ENCODE data around the gene LAMA3. TPM values are rescaled to one million over a fixed set of nuclear protein-coding genes. Genes with fewer than 3 reads are reported as not detected.

LAMA3 gene
- total RNA-seq, 2 donors from 2014 or later, result 5.0 to 6.4 TPM

DNA sequence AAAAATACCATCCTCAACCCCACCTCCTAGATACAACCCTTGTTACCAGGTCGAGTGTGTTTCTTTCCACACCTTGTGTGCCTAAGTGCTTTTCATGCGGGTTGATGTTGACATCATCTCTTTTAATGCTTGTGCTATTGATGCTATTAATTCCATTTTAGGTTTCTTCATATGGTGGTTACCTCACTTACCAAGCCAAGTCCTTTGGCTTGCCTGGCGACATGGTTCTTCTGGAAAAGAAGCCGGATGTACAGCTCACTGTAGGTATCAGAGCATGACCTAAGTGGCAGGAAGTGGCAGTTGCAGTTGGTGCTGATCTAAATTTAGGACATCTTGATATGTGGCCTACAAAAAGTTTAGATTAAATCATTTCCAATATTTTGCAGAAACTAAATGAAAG is 175.4 kb downstream of the LAMA3 start:
- DNase-seq (ENCODE audit: low spot score), result no peak
- TF ChIP-seq, protein P1, sequence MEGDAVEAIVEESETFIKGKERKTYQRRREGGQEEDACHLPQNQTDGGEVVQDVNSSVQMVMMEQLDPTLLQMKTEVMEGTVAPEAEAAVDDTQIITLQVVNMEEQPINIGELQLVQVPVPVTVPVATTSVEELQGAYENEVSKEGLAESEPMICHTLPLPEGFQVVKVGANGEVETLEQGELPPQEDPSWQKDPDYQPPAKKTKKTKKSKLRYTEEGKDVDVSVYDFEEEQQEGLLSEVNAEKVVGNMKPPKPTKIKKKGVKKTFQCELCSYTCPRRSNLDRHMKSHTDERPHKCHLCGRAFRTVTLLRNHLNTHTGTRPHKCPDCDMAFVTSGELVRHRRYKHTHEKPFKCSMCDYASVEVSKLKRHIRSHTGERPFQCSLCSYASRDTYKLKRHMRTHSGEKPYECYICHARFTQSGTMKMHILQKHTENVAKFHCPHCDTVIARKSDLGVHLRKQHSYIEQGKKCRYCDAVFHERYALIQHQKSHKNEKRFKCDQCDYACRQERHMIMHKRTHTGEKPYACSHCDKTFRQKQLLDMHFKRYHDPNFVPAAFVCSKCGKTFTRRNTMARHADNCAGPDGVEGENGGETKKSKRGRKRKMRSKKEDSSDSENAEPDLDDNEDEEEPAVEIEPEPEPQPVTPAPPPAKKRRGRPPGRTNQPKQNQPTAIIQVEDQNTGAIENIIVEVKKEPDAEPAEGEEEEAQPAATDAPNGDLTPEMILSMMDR (IDR thresholded peaks at IDR 0.05), result no peak
- H3K4me3 ChIP-seq, result no peak overlapping the region
- H3K36me3 ChIP-seq, result no peaks in the 10 kb centered on the region
- no peak overlapping the region for H3K27ac ChIP-seq
- no peaks in the 10 kb centered on the region for H3K27me3 ChIP-seq
- H3K4me1 ChIP-seq, result peaks cover 0 to 8% of the 10 kb centered on the region in 2 donors
- no peaks in the 10 kb centered on the region for H3K9me3 ChIP-seq

DNA sequence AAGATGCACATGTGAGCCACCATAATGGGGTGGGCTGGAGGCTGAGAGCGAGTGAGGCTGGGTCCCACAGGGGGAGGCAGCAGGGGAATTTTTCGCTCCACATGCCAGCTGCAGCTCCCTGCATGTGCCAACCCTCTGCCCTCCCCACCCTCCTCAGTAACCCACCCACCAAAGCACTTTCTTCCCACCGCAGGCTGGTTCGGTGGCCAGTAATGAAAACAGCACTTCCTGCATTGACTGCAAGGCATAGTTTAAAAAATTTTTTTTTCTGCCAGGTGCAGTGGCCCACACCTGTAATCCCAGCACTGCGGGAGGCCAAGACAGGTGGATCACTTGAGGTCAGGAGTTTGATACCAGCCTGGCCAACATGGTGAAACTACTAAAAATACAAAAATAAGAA is 177.8 kb downstream of the LAMA3 start:
- no peaks in the 10 kb centered on the region for H3K9me3 ChIP-seq
- TF ChIP-seq, protein P1 (IDR thresholded peaks at IDR 0.05), result no peak
- H3K27me3 ChIP-seq, result no peaks in the 10 kb centered on the region
- H3K4me1 ChIP-seq, result peaks cover 0 to 8% of the 10 kb centered on the region in 2 donors
- H3K4me3 ChIP-seq, result no peak overlapping the region
- H3K27ac ChIP-seq, result no peak overlapping the region
- DNase-seq (ENCODE audit: low spot score), result no peak
- H3K36me3 ChIP-seq, result no peaks in the 10 kb centered on the region

DNA sequence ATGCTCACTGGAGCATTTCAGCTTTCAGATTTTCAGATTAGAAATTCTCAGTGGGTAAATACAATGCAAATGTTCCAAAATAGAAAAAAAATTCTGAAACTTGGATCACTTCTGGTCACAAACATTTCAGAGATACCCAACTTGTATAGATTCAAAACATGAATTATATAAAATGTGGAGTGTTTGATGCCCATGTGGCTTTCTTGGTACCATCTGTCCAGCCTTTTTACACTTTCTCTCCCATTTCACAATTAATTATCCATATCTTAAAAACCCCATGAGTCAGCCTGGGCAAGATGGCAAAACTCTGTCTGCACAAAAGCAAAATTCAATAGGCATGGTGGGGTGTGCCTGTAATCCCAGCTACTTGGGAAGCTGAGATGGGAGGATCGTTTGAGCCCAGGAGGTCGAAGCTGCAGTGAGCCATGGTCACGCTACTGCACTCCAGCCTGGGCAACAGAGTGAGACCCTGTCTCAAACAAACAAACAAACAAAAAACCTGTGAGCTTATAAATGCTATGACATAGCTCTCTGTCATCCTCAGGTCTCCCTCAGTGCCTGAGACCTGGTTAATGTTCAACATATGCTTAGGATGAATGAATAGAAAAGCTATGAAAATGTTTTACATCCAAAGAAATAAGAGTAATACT is 179.0 kb downstream of the LAMA3 start:
- DNase-seq (ENCODE audit: low spot score), result no peak
- TF ChIP-seq, protein P1 (IDR thresholded peaks at IDR 0.05), result no peak
- H3K9me3 ChIP-seq, result no peaks in the 10 kb centered on the region
- H3K4me3 ChIP-seq, result no peak overlapping the region
- no peaks in the 10 kb centered on the region for H3K36me3 ChIP-seq
- no peak overlapping the region for H3K27ac ChIP-seq
- H3K4me1 ChIP-seq, result no peaks in the 10 kb centered on the region
- H3K27me3 ChIP-seq, result no peaks in the 10 kb centered on the region

DNA sequence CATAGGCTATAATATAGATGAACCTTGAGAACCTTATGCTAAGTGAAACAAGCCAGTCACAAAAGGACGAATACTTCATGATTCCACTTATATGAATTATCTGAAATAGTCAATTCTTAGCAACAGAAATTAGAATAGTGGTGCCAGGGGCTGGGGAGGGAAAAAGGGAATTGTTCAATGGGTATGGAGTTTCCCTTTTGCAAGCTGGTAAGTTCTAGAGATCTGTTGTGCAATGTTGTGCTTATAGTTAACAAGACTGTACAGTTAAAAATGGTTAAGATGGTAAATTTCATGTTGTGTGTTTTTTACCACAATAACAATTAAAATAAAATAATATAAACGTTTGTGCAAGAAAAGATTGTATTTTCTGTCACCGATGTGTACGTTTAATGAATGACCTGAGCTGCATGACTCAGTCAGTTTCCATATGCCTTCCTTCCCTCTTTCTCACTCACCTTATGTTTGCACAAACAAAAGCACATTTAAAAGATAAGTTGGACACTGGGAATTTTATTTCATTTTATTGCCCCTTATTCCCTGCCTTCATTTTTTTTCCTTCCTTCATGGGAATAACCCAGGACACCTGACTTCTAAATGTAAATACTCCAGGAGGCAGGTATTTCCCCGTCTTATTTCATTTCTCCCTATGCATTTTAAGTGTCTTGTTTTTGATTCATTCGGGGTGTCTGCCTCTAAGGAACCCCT is 181.6 kb downstream of the LAMA3 start:
- TF ChIP-seq, protein P1 (IDR thresholded peaks at IDR 0.05), result no peak

DNA sequence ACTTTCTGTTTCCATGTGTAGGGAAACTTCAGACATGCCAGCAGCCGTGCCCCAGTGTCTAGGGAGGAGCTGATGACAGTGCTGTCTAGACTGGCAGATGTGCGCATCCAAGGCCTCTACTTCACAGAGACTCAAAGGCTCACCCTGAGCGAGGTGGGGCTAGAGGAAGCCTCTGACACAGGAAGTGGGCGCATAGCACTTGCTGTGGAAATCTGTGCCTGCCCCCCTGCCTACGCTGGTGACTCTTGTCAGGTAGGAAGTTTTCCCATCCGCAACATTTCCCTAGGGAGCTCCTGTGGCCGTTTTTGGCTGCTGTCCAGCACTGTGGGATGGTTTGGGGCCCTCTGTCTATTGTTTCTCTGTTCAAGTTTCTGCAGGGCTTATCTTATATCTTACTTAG is 182.2 kb downstream of the LAMA3 start:
- Histone ChIP-seq H3K9me3 (no peaks in the 10 kb centered on the region), H3K27ac (no peak overlapping the region), H3K4me1 (no peaks in the 10 kb centered on the region), H3K4me3 (no peak overlapping the region), H3K36me3 (no peaks in the 10 kb centered on the region), H3K27me3 (no peaks in the 10 kb centered on the region)
- TF ChIP-seq, protein P1 (IDR thresholded peaks at IDR 0.05), result no peak
- DNase-seq (ENCODE audit: low spot score), result no peak

More for the DNA sequence above, 181.6 kb downstream of the LAMA3 start:
- DNase-seq (ENCODE audit: low spot score), result no peak
- H3K36me3 ChIP-seq, result no peaks in the 10 kb centered on the region
- no peak overlapping the region for H3K27ac ChIP-seq
- no peak overlapping the region for H3K4me3 ChIP-seq
- no peaks in the 10 kb centered on the region for H3K4me1 ChIP-seq
- no peaks in the 10 kb centered on the region for H3K9me3 ChIP-seq
- no peaks in the 10 kb centered on the region for H3K27me3 ChIP-seq

Measured in right atrium auricular region (tissue), 2 donors.